Loucy (cell line): ENCODE measurements around the gene CYB5D1.

Experiments used
- H2AFZ ChIP-seq: fragments of 200-600 bp; sonication (generic); 2 replicates; pipeline ENCODE4 v1.6.0; 2016; ENCODE audit warnings: antibody characterized with exemption, mild to moderate bottlenecking, low read length, moderate library complexity
- H3F3A ChIP-seq: fragments of 200-600 bp; 2 replicates; pipeline ENCODE4 v1.6.0; 2016; ENCODE audit warnings: antibody characterized with exemption, low read depth, mild to moderate bottlenecking
- H3K27me3 ChIP-seq: fragments of 200-600 bp; sonication (generic); 2 replicates; pipeline ENCODE4 v1.6.1; 2014; ENCODE audit warnings: low read length, mild to moderate bottlenecking; ENCODE audit not compliant: insufficient read depth, poor library complexity, severe bottlenecking
- H3K36me3 ChIP-seq: fragments of 200-600 bp; sonication (generic); 2 replicates; pipeline ENCODE4 v1.6.1; 2016; ENCODE audit warnings: low read length; ENCODE audit not compliant: insufficient read depth
- H3K4me1 ChIP-seq: fragments of 200-600 bp; sonication (generic); 2 replicates; pipeline ENCODE4 v1.5.1; 2014; ENCODE audit warnings: low read length, mild to moderate bottlenecking; ENCODE audit not compliant: insufficient read depth, poor library complexity, severe bottlenecking
- H3K4me2 ChIP-seq: fragments of 200-600 bp; sonication (generic); 2 replicates; pipeline ENCODE4 v1.6.0; 2014; ENCODE audit warnings: antibody characterized with exemption, low read length, low read depth, mild to moderate bottlenecking; ENCODE audit not compliant: poor library complexity, severe bottlenecking
- H3K4me3 ChIP-seq: fragments of 200-600 bp; sonication (generic); 2 replicates; pipeline ENCODE4 v1.5.1; 2014; ENCODE audit warnings: low read length, mild to moderate bottlenecking, mixed read lengths; ENCODE audit not compliant: poor library complexity, severe bottlenecking
- H3K79me2 ChIP-seq: fragments of 200-600 bp; sonication (generic); 2 replicates; pipeline ENCODE4 v1.6.1; 2014; ENCODE audit warnings: low read length; ENCODE audit not compliant: insufficient read depth
- H3K9ac ChIP-seq: fragments of 200-600 bp; sonication (generic); 2 replicates; pipeline ENCODE4 v1.6.0; 2014; ENCODE audit warnings: mild to moderate bottlenecking, low read depth, low read length, moderate library complexity; ENCODE audit not compliant: poor library complexity, severe bottlenecking
- H3K9me2 ChIP-seq: fragments of 200-600 bp; sonication (generic); replicated peaks from 2 replicates; pipeline ENCODE4 v1.6.1; 2016; ENCODE audit warnings: low read depth, low read length, mixed read lengths
- H3K9me3 ChIP-seq: fragments of 200-600 bp; sonication (generic); 2 replicates; pipeline ENCODE4 v1.6.1; 2014; ENCODE audit warnings: mild to moderate bottlenecking, antibody characterized with exemption, low read length, low read depth; ENCODE audit not compliant: insufficient read depth
- H4K20me1 ChIP-seq: fragments of 200-600 bp; sonication (generic); 2 replicates; pipeline ENCODE4 v1.6.0; 2014; ENCODE audit warnings: antibody characterized with exemption, low read length, mild to moderate bottlenecking; ENCODE audit not compliant: insufficient read depth, poor library complexity, severe bottlenecking
- CTCF ChIP-seq: fragments of 200-600 bp; sonication (generic); conservative IDR thresholded peaks from 2 replicates; pipeline ENCODE4 v1.5.1; 2014; ENCODE audit warnings: mild to moderate bottlenecking, antibody characterized with exemption, low read length
- EZH2phosphoT487 ChIP-seq: fragments of 200-600 bp; IDR thresholded peaks from 2 replicates; pipeline ENCODE4 v1.6.1; 2018; ENCODE audit warnings: antibody characterized with exemption, mild to moderate bottlenecking, moderate library complexity, borderline replicate concordance

Gene CYB5D1

GRCh38 chr17:7820231-7820630, 37.6 kb upstream of the CYB5D1 start:
- no peaks in the 10 kb centered on the region for H3K4me1 ChIP-seq
- no peaks in the 10 kb centered on the region for H3K9me2 ChIP-seq
- no peaks in the 10 kb centered on the region for H3K79me2 ChIP-seq
- H3K9ac ChIP-seq: no peak overlapping the region
- H3K9me3 ChIP-seq: no peaks in the 10 kb centered on the region
- H3F3A ChIP-seq: no peaks in the 10 kb centered on the region
- no peak overlapping the region for H2AFZ ChIP-seq
- H4K20me1 ChIP-seq: no peaks in the 10 kb centered on the region
- H3K27me3 ChIP-seq: no peaks in the 10 kb centered on the region
- no peak overlapping the region for H3K4me2 ChIP-seq
- no peaks in the 10 kb centered on the region for H3K36me3 ChIP-seq
- TF ChIP-seq CTCF (no peak), EZH2phosphoT487 (no peak)
- H3K4me3 ChIP-seq: no peak overlapping the region

DNA sequence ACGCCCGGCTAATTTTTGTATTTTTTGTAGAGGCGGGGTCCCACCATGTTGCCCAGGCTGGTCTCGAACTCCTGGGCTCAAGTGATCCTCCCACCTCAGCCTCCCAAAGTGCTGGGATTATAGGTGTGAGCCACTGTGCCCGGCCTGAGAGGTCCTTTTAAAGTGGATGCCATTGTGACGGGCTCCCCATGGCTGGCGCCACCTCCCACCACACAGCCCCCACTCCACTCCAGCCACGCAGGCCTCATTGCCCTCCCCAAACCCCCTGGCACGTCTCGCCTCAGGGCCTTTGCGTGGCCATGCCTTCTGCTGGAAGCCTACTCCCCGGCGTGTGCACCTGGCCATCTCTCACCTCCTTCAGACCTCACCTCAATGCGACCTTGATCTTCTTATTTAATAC, 35.7 kb upstream of the CYB5D1 start:
- Histone ChIP-seq H3K9me2 (no peaks in the 10 kb centered on the region), H3K79me2 (no peaks in the 10 kb centered on the region), H3K4me1 (no peaks in the 10 kb centered on the region), H3K9me3 (no peaks in the 10 kb centered on the region), H3K4me2 (no peak overlapping the region), H3K4me3 (no peak overlapping the region), H3K9ac (no peak overlapping the region), H3K36me3 (no peaks in the 10 kb centered on the region), H4K20me1 (no peaks in the 10 kb centered on the region), H3K27me3 (no peaks in the 10 kb centered on the region), H2AFZ (no peak overlapping the region), H3F3A (no peaks in the 10 kb centered on the region)
- TF ChIP-seq CTCF: no peak
- no peak for TF ChIP-seq EZH2phosphoT487

GRCh38 chr17:7823581-7824001, 34.2 kb upstream of the CYB5D1 start:
- H3K9me3 ChIP-seq: no peaks in the 10 kb centered on the region
- no peaks in the 10 kb centered on the region for H3K79me2 ChIP-seq
- H3K4me3 ChIP-seq: no peak overlapping the region
- no peaks in the 10 kb centered on the region for H3K36me3 ChIP-seq
- H3F3A ChIP-seq: no peaks in the 10 kb centered on the region
- H3K9ac ChIP-seq: no peak overlapping the region
- H3K27me3 ChIP-seq: no peaks in the 10 kb centered on the region
- no peaks in the 10 kb centered on the region for H3K9me2 ChIP-seq
- H3K4me2 ChIP-seq: no peak overlapping the region
- H4K20me1 ChIP-seq: no peaks in the 10 kb centered on the region
- no peaks in the 10 kb centered on the region for H3K4me1 ChIP-seq
- H2AFZ ChIP-seq: no peak overlapping the region
- TF ChIP-seq EZH2phosphoT487: no peak
- TF ChIP-seq CTCF: no peak
